ENCODE measurements around the gene CEP85L.

DNA sequence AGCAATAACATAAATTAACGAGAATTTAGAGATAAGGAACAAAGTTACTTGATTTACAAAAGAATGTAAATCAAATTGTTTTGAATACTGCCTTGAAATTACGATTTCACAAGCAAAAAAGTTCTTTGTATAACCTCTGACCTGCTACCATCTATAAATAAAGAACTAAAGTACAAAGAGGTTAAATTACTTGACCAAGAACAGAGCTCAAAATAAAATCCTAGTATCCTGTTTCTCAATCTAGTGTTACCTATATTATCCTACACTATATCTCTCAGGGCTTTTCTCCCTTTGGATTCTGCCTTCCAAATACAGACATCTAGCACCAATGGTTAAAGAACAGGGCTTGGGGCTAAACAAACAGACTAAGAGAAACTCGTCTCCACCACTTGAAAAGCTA, 59.5 kb downstream of the CEP85L start:
- TF ChIP-seq, protein P1, sequence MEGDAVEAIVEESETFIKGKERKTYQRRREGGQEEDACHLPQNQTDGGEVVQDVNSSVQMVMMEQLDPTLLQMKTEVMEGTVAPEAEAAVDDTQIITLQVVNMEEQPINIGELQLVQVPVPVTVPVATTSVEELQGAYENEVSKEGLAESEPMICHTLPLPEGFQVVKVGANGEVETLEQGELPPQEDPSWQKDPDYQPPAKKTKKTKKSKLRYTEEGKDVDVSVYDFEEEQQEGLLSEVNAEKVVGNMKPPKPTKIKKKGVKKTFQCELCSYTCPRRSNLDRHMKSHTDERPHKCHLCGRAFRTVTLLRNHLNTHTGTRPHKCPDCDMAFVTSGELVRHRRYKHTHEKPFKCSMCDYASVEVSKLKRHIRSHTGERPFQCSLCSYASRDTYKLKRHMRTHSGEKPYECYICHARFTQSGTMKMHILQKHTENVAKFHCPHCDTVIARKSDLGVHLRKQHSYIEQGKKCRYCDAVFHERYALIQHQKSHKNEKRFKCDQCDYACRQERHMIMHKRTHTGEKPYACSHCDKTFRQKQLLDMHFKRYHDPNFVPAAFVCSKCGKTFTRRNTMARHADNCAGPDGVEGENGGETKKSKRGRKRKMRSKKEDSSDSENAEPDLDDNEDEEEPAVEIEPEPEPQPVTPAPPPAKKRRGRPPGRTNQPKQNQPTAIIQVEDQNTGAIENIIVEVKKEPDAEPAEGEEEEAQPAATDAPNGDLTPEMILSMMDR (IDR thresholded peaks at IDR 0.05): no peak
- no peak for TF ChIP-seq EP300 (IDR thresholded peaks at IDR 0.05; ENCODE audit: low read depth)
- no peak for TF ChIP-seq POLR2A (IDR thresholded peaks at IDR 0.05)
- no peak for TF ChIP-seq POLR2AphosphoS5 (IDR thresholded peaks at IDR 0.05)

Data from transverse colon (tissue), 4 donors.